Endothelial cell of umbilical vein (primary cell): ENCODE data around the gene SMCO4. TPM values are rescaled to one million over a fixed set of nuclear protein-coding genes. Genes with fewer than 3 reads are reported as not detected.

Experiments
- BruUV-seq: library from RNA; stranded (reverse); fragments of 400-500 nt; replicated peaks from 2 replicates; lab custom pipeline; 2021; lab: Mats Ljungman, UMichigan
- CTCF ChIA-PET: fragments of 300-600, 350-600 bp; sonication (Branson Sonifier 250); formaldehyde crosslinking; loops from one replicate; lab custom pipeline; 2021; ENCODE audit warnings: antibody characterized with exemption, inconsistent platforms; lab: Charles Lee
- POLR2A ChIA-PET: fragments of 300-600, 350-600 bp; sonication (Branson Sonifier 250); formaldehyde crosslinking; loops from one replicate; lab custom pipeline; 2021; ENCODE audit warnings: antibody characterized with exemption, inconsistent platforms; lab: Charles Lee
- DNase-seq: peaks from one replicate; pipeline ENCODE4 v3.0.0-alpha.2; 2011; ENCODE audit warnings: low read depth, low spot score
- FAIRE-seq: peaks from 2 replicates; lab custom pipeline; 2011; peaks lifted over from hg19 to GRCh38; lab: Jason Lieb, UNC
- H2AFZ ChIP-seq: 2 replicates; pipeline ENCODE4 v1.6.0; 2012; ENCODE audit warnings: low read depth, low read length, control low read depth, inconsistent platforms
- H3K27ac ChIP-seq: 2 replicates; pipeline ENCODE4 v1.5.1; 2011; ENCODE audit warnings: low read depth, mild to moderate bottlenecking, control low read depth, low read length, moderate library complexity; ENCODE audit not compliant: insufficient read depth
- H3K27me3 ChIP-seq, 2 experiments: 2 replicates each; pipeline versions ENCODE4 v1.6.0 to v1.6.1; 2011; ENCODE audit warnings: low read length in 2 of 2, mixed read lengths in 1 of 2; ENCODE audit not compliant: control insufficient read depth in 2 of 2, insufficient read depth in 2 of 2
- H3K36me3 ChIP-seq, 2 experiments: 2 replicates in 1 of 2; 3 replicates in 1 of 2; pipeline ENCODE4 v1.5.1; 2011; ENCODE audit warnings: low read length in 2 of 2, mild to moderate bottlenecking in 1 of 2, moderate library complexity in 1 of 2; ENCODE audit not compliant: control insufficient read depth in 2 of 2, insufficient read depth in 2 of 2; ENCODE audit errors: extremely low read depth in 1 of 2
- H3K4me1 ChIP-seq: 3 replicates; pipeline ENCODE4 v1.5.1; 2011; ENCODE audit warnings: mild to moderate bottlenecking, low read length; ENCODE audit not compliant: control insufficient read depth, insufficient read depth; ENCODE audit errors: extremely low read depth
- H3K4me2 ChIP-seq: 2 replicates; pipeline ENCODE4 v1.6.1; 2011; ENCODE audit warnings: low read length, control low read depth, mixed read lengths; ENCODE audit not compliant: insufficient read depth
- H3K4me3 ChIP-seq, 3 experiments: fragments of 200-600 bp in 1 of 3; sonication (generic), shearing (Covaris generic) in 1 of 3; replicated peaks in 1 of 3; 2 replicates each; pipeline ENCODE4 v1.5.1; 2011 to 2016; ENCODE audit warnings: control low read depth in 3 of 3, low read length in 3 of 3, mild to moderate bottlenecking in 2 of 3, inconsistent platforms in 1 of 3, low read depth in 1 of 3, moderate library complexity in 1 of 3; ENCODE audit not compliant: insufficient read depth in 1 of 3
- H3K79me2 ChIP-seq: 2 replicates; pipeline ENCODE4 v1.6.0; 2012; ENCODE audit warnings: low read length, inconsistent platforms; ENCODE audit not compliant: control insufficient read depth, insufficient read depth
- H3K9ac ChIP-seq: replicated peaks from 2 replicates; pipeline ENCODE3; 2011; ENCODE audit warnings: low read length, control low read depth; ENCODE audit not compliant: insufficient read depth; ENCODE audit errors: extremely low read depth
- H3K9me1 ChIP-seq: replicated peaks from 3 replicates; pipeline ENCODE4 v1.6.0; 2011; ENCODE audit warnings: mild to moderate bottlenecking, low read length; ENCODE audit not compliant: control insufficient read depth, insufficient read depth; ENCODE audit errors: extremely low read depth
- H3K9me3 ChIP-seq: replicated peaks from 2 replicates; pipeline ENCODE4 v1.5.1; 2012; ENCODE audit warnings: low read length, inconsistent platforms; ENCODE audit not compliant: control insufficient read depth, insufficient read depth
- H4K20me1 ChIP-seq: replicated peaks from 2 replicates; pipeline ENCODE3; 2011; ENCODE audit warnings: mild to moderate bottlenecking, low read length; ENCODE audit not compliant: control insufficient read depth, insufficient read depth; ENCODE audit errors: extremely low read depth
- EZH2 ChIP-seq: IDR thresholded peaks from 2 replicates; pipeline ENCODE4 v1.6.1; 2012; ENCODE audit warnings: borderline replicate concordance, low read depth, mild to moderate bottlenecking, moderate library complexity, low read length, inconsistent platforms; ENCODE audit not compliant: severe bottlenecking
- FOS ChIP-seq: IDR thresholded peaks from 2 replicates; pipeline ENCODE4 v1.6.1; 2011; ENCODE audit warnings: mild to moderate bottlenecking, low read length, moderate library complexity, borderline replicate concordance; ENCODE audit not compliant: insufficient read depth
- GATA2 ChIP-seq: IDR thresholded peaks from 2 replicates; pipeline ENCODE4 v1.7.0; 2011; ENCODE audit warnings: low read depth, mild to moderate bottlenecking, moderate library complexity, mixed read lengths, low read length; ENCODE audit not compliant: insufficient read length, insufficient read depth
- JUN ChIP-seq: IDR thresholded peaks from 2 replicates; pipeline ENCODE4 v1.6.1; 2011; ENCODE audit warnings: borderline replicate concordance, low read depth; ENCODE audit not compliant: insufficient read length, insufficient read depth
- MYC ChIP-seq: IDR thresholded peaks from one replicate; pipeline ENCODE4 v1.6.1; 2011; ENCODE audit warnings: mild to moderate bottlenecking, low read depth, low read length
- POLR2A ChIP-seq: IDR thresholded peaks from 2 replicates; pipeline ENCODE4 v1.6.1; 2012; ENCODE audit warnings: low read depth, mild to moderate bottlenecking, control low read depth, low read length
- POLR2AphosphoS5 ChIP-seq: IDR thresholded peaks from 2 replicates; pipeline ENCODE4 v1.6.1; 2012; ENCODE audit warnings: low read depth, mild to moderate bottlenecking, control low read depth, low read length, moderate library complexity; ENCODE audit not compliant: insufficient read depth
- dilution Hi-C: fragments of 300-500 bp; cut with MboI; formaldehyde crosslinking; loops from one replicate; pipeline ENCODE4 v1.15.0; 2019; ENCODE audit warnings: low sequenced_read_pairs; ENCODE audit not compliant: extremely low pct_ligation_motif_present
- intact Hi-C: fragments of 100-400 bp; cut with micrococcal nuclease; formaldehyde crosslinking; loops from one replicate; pipeline ENCODE4 v1.10.0; 2022
- polyA plus RNA-seq, 4 experiments: library from polyadenylated mRNA; depleted of rRNA in 3 of 4; stranded (reverse) in 3 of 4; unstranded in 1 of 4; fragments of >200 nt; gene quantifications; 2 replicates each; pipeline versions ENCODE4 v1.2.1 to v1.2.3, GENCODE V29; 2011 to 2012; ENCODE audit warnings: missing spikeins in 1 of 4
- total RNA-seq: library from RNA; stranded (reverse); gene quantifications from 2 replicates; pipeline ENCODE4 v1.2.3, GENCODE V29; 2021
- TF ChIP-seq, protein P1 (sequence below): IDR thresholded peaks from 2 replicates; pipeline ENCODE4 v1.6.1; 2011; ENCODE audit not compliant: insufficient read depth, insufficient read length
- TF ChIP-seq, protein P2 (sequence below), 2 donors: IDR thresholded peaks; 1 replicate in 1 of 2; 2 replicates in 1 of 2; pipeline ENCODE4 v1.5.1; 2011; ENCODE audit warnings: low read length in 2 of 2, mild to moderate bottlenecking in 2 of 2, moderate library complexity in 2 of 2, control low read depth in 1 of 2, inconsistent platforms in 1 of 2, low read depth in 1 of 2; ENCODE audit not compliant: insufficient read depth in 1 of 2; ENCODE audit errors: extremely low read depth in 1 of 2

SMCO4 gene
- total and polyA plus RNA-seq, 2 donors (not counting 3 experiments of a cell fraction or from before 2014, with no cell fraction given), result 14.0 to 21.3 TPM

DNA sequence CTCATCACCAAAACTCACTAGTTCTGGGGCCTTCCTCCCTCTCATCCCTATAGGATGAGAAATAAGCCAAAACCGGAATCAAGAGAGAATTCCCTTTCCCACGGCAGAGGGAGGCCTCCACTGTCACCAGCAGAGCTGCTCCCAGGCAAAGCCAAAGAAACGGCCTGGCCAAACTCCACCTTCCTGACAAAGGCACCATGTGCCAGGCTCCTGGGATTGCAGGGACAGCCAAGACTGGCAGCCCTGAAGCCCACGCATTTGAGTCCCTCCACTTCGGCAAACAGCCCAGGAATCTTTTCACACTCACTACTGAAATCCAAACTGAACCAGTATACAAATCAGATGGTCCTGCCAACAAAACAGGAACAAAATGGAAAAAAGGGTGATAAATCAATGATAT is 6.1 kb downstream of the SMCO4 start:
- TF ChIP-seq, protein P1, sequence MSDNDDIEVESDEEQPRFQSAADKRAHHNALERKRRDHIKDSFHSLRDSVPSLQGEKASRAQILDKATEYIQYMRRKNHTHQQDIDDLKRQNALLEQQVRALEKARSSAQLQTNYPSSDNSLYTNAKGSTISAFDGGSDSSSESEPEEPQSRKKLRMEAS, result no peak
- TF ChIP-seq FOS (no peak), EZH2 (no peak), JUN (no peak), GATA2 (no peak), MYC (no peak), POLR2AphosphoS5 (no peak), POLR2A (no peak)
- TF ChIP-seq, protein P2, sequence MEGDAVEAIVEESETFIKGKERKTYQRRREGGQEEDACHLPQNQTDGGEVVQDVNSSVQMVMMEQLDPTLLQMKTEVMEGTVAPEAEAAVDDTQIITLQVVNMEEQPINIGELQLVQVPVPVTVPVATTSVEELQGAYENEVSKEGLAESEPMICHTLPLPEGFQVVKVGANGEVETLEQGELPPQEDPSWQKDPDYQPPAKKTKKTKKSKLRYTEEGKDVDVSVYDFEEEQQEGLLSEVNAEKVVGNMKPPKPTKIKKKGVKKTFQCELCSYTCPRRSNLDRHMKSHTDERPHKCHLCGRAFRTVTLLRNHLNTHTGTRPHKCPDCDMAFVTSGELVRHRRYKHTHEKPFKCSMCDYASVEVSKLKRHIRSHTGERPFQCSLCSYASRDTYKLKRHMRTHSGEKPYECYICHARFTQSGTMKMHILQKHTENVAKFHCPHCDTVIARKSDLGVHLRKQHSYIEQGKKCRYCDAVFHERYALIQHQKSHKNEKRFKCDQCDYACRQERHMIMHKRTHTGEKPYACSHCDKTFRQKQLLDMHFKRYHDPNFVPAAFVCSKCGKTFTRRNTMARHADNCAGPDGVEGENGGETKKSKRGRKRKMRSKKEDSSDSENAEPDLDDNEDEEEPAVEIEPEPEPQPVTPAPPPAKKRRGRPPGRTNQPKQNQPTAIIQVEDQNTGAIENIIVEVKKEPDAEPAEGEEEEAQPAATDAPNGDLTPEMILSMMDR (IDR thresholded peaks at IDR 0.05; ENCODE audit: extremely low read depth in 1 of 2, insufficient read depth in 1 of 2, low read depth in 1 of 2, low read length in 2 of 2), result no peak
- H3K79me2 ChIP-seq, result peaks cover 2% of the 10 kb centered on the region
- H3K9ac ChIP-seq, result no peak overlapping the region
- no peaks in the 10 kb centered on the region for H3K9me1 ChIP-seq
- H3K27ac ChIP-seq, result no peak overlapping the region
- H3K9me3 ChIP-seq, result no peaks in the 10 kb centered on the region
- H3K4me2 ChIP-seq, result no peak overlapping the region
- no peaks in the 10 kb centered on the region for H3K27me3 ChIP-seq
- no peaks in the 10 kb centered on the region for H3K36me3 ChIP-seq
- ChIA-PET POLR2A (no interaction called here), CTCF (no interaction called here)
- H2AFZ ChIP-seq, result no peak overlapping the region
- dilution Hi-C loops (no loop called here), intact Hi-C loops (no loop called here)
- BruUV-seq, result no TSS peak
- FAIRE-seq (no peak), DNase-seq (no peak)
- peaks cover 3% of the 10 kb centered on the region for H3K4me1 ChIP-seq
- H4K20me1 ChIP-seq, result no peaks in the 10 kb centered on the region
- no peak overlapping the region for H3K4me3 ChIP-seq
